GM13977 (cell line): ENCODE results near the gene ACSM6.
A peak's percentile ranks its signal among the peaks of the same experiment; 100 is the strongest.

Experiments
- DNase-seq: peaks from one replicate; pipeline ENCODE4 v3.0.0; 2012; ENCODE audit warnings: low spot score
- CTCF ChIP-seq: IDR thresholded peaks from 2 replicates; pipeline ENCODE4 v1.5.1; 2012; ENCODE audit warnings: mild to moderate bottlenecking, control low read depth; ENCODE audit not compliant: insufficient read depth; ENCODE audit errors: extremely low read depth, missing control alignments
- in situ Hi-C: fragments of 300-500 bp; cut with MboI; formaldehyde crosslinking; loops from one replicate; pipeline ENCODE4 v1.12.0; 2022; ENCODE audit warnings: low sequenced_read_pairs, low pct_unique_long_range_greater_than_20kb, mixed read lengths, inconsistent platforms; ENCODE audit not compliant: unreplicated experiment

ACSM6 gene

GRCh38 chr10:95245425-95246055 is 51.5 kb downstream of the ACSM6 start:
- in situ Hi-C loops: loop anchor here (10.0 kb wide), 1 partner anchor 119 kb away; no protein-coding TSS in a partner anchor
- DNase-seq: peak; percentile 56
- TF ChIP-seq CTCF: no peak

- TF ChIP-seq CTCF: peak; percentile 77
- in situ Hi-C loops: loop anchor here (10.0 kb wide), 1 partner anchor 118 kb away; no protein-coding TSS in a partner anchor
- peak; percentile 54 for DNase-seq
Measured at GRCh38 chr10:95246582-95247051, 52.6 kb downstream of the ACSM6 start.

GRCh38 chr10:95247200-95247880 is 53.3 kb downstream of the ACSM6 start:
- in situ Hi-C loops: loop anchor here (10.0 kb wide), 1 partner anchor 117 kb away; no protein-coding TSS in a partner anchor
- no peak for DNase-seq
- TF ChIP-seq CTCF: no peak

GRCh38 chr10:95247881-95248583 is 54.0 kb downstream of the ACSM6 start:
- in situ Hi-C loops: loop anchor here (10.0 kb wide), 1 partner anchor 117 kb away; no protein-coding TSS in a partner anchor
- no peak for TF ChIP-seq CTCF
- no peak for DNase-seq

GRCh38 chr10:95248989-95249388 is 55.0 kb downstream of the ACSM6 start:
- TF ChIP-seq CTCF: no peak
- in situ Hi-C loops: loop anchor here (10.0 kb wide), 1 partner anchor 116 kb away; no protein-coding TSS in a partner anchor
- no peak for DNase-seq

GRCh38 chr10:95249467-95249866 is 55.4 kb downstream of the ACSM6 start:
- in situ Hi-C loops: loop anchor here (10.0 kb wide), 1 partner anchor 115 kb away; no protein-coding TSS in a partner anchor
- TF ChIP-seq CTCF: no peak
- no peak for DNase-seq
